ENCODE results near the gene TMEM255B. TPM values are rescaled to one million over a fixed set of nuclear protein-coding genes. Genes with fewer than 3 reads are reported as not detected.

The TMEM255B gene
- polyA plus RNA-seq, 3 donors: 5.1 to 7.5 (median 5.9) TPM

DNA sequence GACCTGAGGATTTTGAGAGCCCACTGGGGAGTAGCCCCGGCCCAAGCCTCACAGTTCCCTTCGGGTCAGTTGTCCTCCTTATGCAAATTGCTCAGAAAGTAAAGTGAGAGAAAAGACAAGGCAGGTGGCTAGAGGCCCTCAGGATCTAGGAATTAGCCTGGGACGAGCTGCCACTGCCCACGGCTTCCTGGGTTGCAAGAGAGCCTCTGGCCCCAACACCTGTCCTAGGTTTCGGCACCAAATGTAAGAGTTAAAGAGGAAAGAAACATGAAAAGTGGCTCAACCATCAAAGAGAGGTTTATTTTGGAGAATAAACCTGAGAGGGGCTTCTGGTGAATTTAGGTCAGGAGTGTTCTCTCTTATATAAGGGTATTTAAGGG is 25.6 kb downstream of the TMEM255B start:
- DNase-seq: no peak
- Histone ChIP-seq H3K4me2 (replicated peaks; ENCODE audit: extremely low read depth, low read length, poor library complexity, severe bottlenecking) (no peak overlapping the region), H3K4me3 (replicated peaks in 1 of 3; ENCODE audit: low read depth in 2 of 3, low read length in 3 of 3) (no peak overlapping the region), H3K27me3 (ENCODE audit: control insufficient read depth in 2 of 2, insufficient read depth in 2 of 2, low read length in 2 of 2) (no peaks in the 10 kb centered on the region), H4K20me1 (ENCODE audit: insufficient read depth, low read length) (no peaks in the 10 kb centered on the region), H3K36me3 (replicated peaks in 1 of 2; ENCODE audit: control insufficient read depth in 1 of 2, insufficient read depth in 2 of 2, low read length in 2 of 2) (no peaks in the 10 kb centered on the region), H3K79me2 (ENCODE audit: insufficient read depth, low read length) (no peaks in the 10 kb centered on the region), H3K27ac (ENCODE audit: low read depth in 1 of 2, low read length in 2 of 2) (no peak overlapping the region), H3K4me1 (ENCODE audit: control insufficient read depth in 1 of 2, insufficient read depth in 2 of 2, low read length in 2 of 2) (no peaks in the 10 kb centered on the region), H2AFZ (ENCODE audit: insufficient read depth, low read depth, low read length, poor library complexity, severe bottlenecking) (no peak overlapping the region), H3K9ac (ENCODE audit: insufficient read depth, low read length, poor library complexity, severe bottlenecking) (no peak overlapping the region), H3K9me3 (replicated peaks in 1 of 2; ENCODE audit: control insufficient read depth in 1 of 2, insufficient read depth in 1 of 2, low read length in 2 of 2) (no peaks in the 10 kb centered on the region)
- 90% methylated on average over 3 of the region's 5 CpGs for WGBS (ENCODE audit: insufficient coverage)
- Mint-ChIP-seq H3K27ac (peak overlapping the region in 1 of 7 donors; percentile 16), H3K36me3 (no peaks in the 10 kb centered on the region), H3K4me1 (peaks cover 4% of the 10 kb centered on the region), H3K27me3 (ENCODE audit: low read depth in 3 of 3) (peaks cover 3 to 6% (median 4%) of the 10 kb centered on the region in 3 donors), H3K4me3 (no peak overlapping the region), H3K9me3 (peaks cover 0 to 6% (median 3%) of the 10 kb centered on the region in 7 donors)
- TF ChIP-seq, protein P1, sequence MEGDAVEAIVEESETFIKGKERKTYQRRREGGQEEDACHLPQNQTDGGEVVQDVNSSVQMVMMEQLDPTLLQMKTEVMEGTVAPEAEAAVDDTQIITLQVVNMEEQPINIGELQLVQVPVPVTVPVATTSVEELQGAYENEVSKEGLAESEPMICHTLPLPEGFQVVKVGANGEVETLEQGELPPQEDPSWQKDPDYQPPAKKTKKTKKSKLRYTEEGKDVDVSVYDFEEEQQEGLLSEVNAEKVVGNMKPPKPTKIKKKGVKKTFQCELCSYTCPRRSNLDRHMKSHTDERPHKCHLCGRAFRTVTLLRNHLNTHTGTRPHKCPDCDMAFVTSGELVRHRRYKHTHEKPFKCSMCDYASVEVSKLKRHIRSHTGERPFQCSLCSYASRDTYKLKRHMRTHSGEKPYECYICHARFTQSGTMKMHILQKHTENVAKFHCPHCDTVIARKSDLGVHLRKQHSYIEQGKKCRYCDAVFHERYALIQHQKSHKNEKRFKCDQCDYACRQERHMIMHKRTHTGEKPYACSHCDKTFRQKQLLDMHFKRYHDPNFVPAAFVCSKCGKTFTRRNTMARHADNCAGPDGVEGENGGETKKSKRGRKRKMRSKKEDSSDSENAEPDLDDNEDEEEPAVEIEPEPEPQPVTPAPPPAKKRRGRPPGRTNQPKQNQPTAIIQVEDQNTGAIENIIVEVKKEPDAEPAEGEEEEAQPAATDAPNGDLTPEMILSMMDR (IDR thresholded peaks at IDR 0.05): no peak
- intact Hi-C loops (cut with micrococcal nuclease): no loop called here

DNA sequence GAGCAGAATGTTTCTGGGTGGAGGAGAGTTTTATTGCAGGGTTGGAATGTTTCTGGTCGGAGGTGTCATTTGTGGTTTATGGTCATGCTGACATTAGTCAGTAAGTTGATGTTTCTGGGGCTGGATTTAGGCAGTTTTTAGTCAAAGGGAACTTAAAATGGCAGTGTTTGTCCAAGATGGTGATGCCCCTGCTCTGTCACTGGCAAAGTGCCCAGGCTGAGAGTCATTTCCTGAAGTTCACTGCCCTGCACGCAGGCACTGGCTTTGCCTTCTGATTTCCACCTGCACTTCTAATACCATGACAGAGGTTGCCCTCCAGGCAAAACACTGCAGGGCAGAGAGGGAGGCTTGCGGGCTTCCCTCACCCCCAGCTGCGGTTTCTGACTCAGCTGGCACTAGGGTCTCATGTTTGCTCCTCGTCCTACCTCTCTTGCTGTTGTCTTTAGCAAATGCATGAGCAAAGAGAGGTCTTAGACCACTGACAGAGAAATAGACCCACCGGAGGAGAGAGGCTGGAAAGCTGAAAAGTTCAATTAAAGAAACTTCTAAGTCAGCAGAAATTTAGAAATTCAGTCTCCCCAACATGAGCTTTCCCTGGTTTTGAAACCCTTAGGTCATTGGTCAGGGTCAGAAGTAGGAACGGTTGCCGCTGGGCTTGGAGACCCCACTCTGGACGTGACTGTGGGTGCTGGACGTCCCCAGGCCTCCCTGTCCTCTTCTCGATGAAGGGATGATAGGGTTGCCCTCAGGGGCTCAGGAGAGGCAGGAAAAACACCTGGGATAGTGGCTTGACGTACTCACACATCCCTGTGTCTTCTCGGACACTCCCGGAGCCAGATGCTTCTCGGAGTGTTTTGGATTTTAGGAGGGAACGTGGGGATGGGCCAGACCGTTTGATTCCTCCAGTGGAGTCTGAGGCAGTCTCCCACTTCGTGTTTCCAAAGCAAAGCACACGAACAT is 26.3 kb downstream of the TMEM255B start:
- 83% methylated on average over 15 of the region's 19 CpGs for WGBS (ENCODE audit: insufficient coverage)
- H2AFZ ChIP-seq (ENCODE audit: insufficient read depth, low read depth, low read length, poor library complexity, severe bottlenecking): no peak overlapping the region
- no peaks in the 10 kb centered on the region for H3K79me2 ChIP-seq (ENCODE audit: insufficient read depth, low read length)
- H3K4me3 Mint-ChIP-seq: peak overlapping the region in 1 of 2 donors; percentile 35
- H3K4me3 ChIP-seq (replicated peaks in 1 of 3; ENCODE audit: low read depth in 2 of 3, low read length in 3 of 3): no peak overlapping the region
- H3K36me3 Mint-ChIP-seq: no peaks in the 10 kb centered on the region
- no peaks in the 10 kb centered on the region for H4K20me1 ChIP-seq (ENCODE audit: insufficient read depth, low read length)
- H3K36me3 ChIP-seq (replicated peaks in 1 of 2; ENCODE audit: control insufficient read depth in 1 of 2, insufficient read depth in 2 of 2, low read length in 2 of 2): no peaks in the 10 kb centered on the region
- no peak overlapping the region for H3K4me2 ChIP-seq (replicated peaks; ENCODE audit: extremely low read depth, low read length, poor library complexity, severe bottlenecking)
- no peaks in the 10 kb centered on the region for H3K4me1 ChIP-seq (ENCODE audit: control insufficient read depth in 1 of 2, insufficient read depth in 2 of 2, low read length in 2 of 2)
- no peak overlapping the region for H3K27ac ChIP-seq (ENCODE audit: low read depth in 1 of 2, low read length in 2 of 2)
- peaks cover 4% of the 10 kb centered on the region for H3K4me1 Mint-ChIP-seq
- H3K9ac ChIP-seq (ENCODE audit: insufficient read depth, low read length, poor library complexity, severe bottlenecking): no peak overlapping the region
- no peaks in the 10 kb centered on the region for H3K27me3 ChIP-seq (ENCODE audit: control insufficient read depth in 2 of 2, insufficient read depth in 2 of 2, low read length in 2 of 2)
- peak in 1 of 3 donors; percentile 32 for DNase-seq
- TF ChIP-seq, protein P1 (IDR thresholded peaks at IDR 0.05): no peak
- peaks cover 3 to 6% (median 4%) of the 10 kb centered on the region in 3 donors for H3K27me3 Mint-ChIP-seq (ENCODE audit: low read depth in 3 of 3)
- intact Hi-C loops (cut with micrococcal nuclease): no loop called here
- no peaks in the 10 kb centered on the region for H3K9me3 ChIP-seq (replicated peaks in 1 of 2; ENCODE audit: control insufficient read depth in 1 of 2, insufficient read depth in 1 of 2, low read length in 2 of 2)
- H3K9me3 Mint-ChIP-seq: peaks cover 0 to 6% (median 3%) of the 10 kb centered on the region in 7 donors
- peak overlapping the region in 2 of 7 donors; percentile 16 to 24 for H3K27ac Mint-ChIP-seq

Measured in CD14-positive monocyte (primary cell).